H9 (cell line): ENCODE results near the gene INPP5J. TPM values are rescaled to one million over a fixed set of nuclear protein-coding genes. Genes with fewer than 3 reads are reported as not detected.
A peak's percentile ranks its signal among the peaks of the same experiment; 100 is the strongest.

Experiments used
- DNase-seq: peaks from one replicate; pipeline ENCODE4 v3.0.0-alpha.2; 2017
- H2AFZ ChIP-seq: one replicate; pipeline ENCODE4 v1.6.1; 2013; ENCODE audit warnings: mild to moderate bottlenecking, low read length, control low read depth, moderate library complexity
- H2AK5ac ChIP-seq: 2 replicates; pipeline ENCODE4 v1.6.1; 2013; ENCODE audit warnings: low read length, control low read depth, mixed read lengths; ENCODE audit not compliant: insufficient read length
- H2BK120ac ChIP-seq: one replicate; pipeline ENCODE4 v1.6.1; 2013; ENCODE audit warnings: low read depth, mild to moderate bottlenecking, low read length, control low read depth, inconsistent platforms; ENCODE audit not compliant: poor library complexity, severe bottlenecking
- H2BK12ac ChIP-seq: 2 replicates; pipeline ENCODE4 v1.6.1; 2013; ENCODE audit warnings: low read length, control low read depth, mixed read lengths, low read depth; ENCODE audit not compliant: insufficient read length
- H2BK15ac ChIP-seq: 2 replicates; pipeline ENCODE4 v1.6.1; 2013; ENCODE audit warnings: low read depth, low read length, control low read depth
- H2BK20ac ChIP-seq: one replicate; pipeline ENCODE4 v1.6.1; 2013; ENCODE audit warnings: low read depth, mild to moderate bottlenecking, low read length, control low read depth, inconsistent platforms; ENCODE audit not compliant: poor library complexity, severe bottlenecking
- H2BK5ac ChIP-seq: 2 replicates; pipeline ENCODE4 v1.6.1; 2013; ENCODE audit warnings: low read length, control low read depth, mixed read lengths; ENCODE audit not compliant: insufficient read length
- H3K14ac ChIP-seq: 2 replicates; pipeline ENCODE4 v1.6.1; 2013; ENCODE audit warnings: low read length, control low read depth; ENCODE audit not compliant: insufficient read depth
- H3K18ac ChIP-seq: 2 replicates; pipeline ENCODE4 v1.6.1; 2013; ENCODE audit warnings: low read depth, mild to moderate bottlenecking, mixed read lengths, low read length, control low read depth; ENCODE audit not compliant: insufficient read length
- H3K23ac ChIP-seq: 2 replicates; pipeline ENCODE4 v1.6.1; 2013; ENCODE audit warnings: low read length, control low read depth, mixed read lengths, low read depth; ENCODE audit not compliant: insufficient read length
- H3K23me2 ChIP-seq: 2 replicates; pipeline ENCODE4 v1.6.1; 2013; ENCODE audit warnings: low read depth, mild to moderate bottlenecking, mixed read lengths, low read length, control low read depth; ENCODE audit not compliant: insufficient read length, poor library complexity, severe bottlenecking
- H3K27ac ChIP-seq: 2 replicates; pipeline ENCODE4 v1.5.1; 2013; ENCODE audit warnings: low read length, control low read depth, mixed read lengths, low read depth; ENCODE audit not compliant: insufficient read length
- H3K27me3 ChIP-seq: 2 replicates; pipeline ENCODE4 v1.6.1; 2013; ENCODE audit warnings: low read length, control low read depth, inconsistent platforms; ENCODE audit not compliant: insufficient read depth
- H3K4ac ChIP-seq: 2 replicates; pipeline ENCODE4 v1.6.1; 2013; ENCODE audit warnings: low read depth, mild to moderate bottlenecking, control low read depth, inconsistent platforms, low read length, moderate library complexity
- H3K4me1 ChIP-seq: 2 replicates; pipeline ENCODE4 v1.6.1; 2013; ENCODE audit warnings: low read length, control low read depth, inconsistent platforms; ENCODE audit not compliant: insufficient read depth
- H3K4me2 ChIP-seq: 2 replicates; pipeline ENCODE4 v1.6.1; 2013; ENCODE audit warnings: low read length, control low read depth, mixed read lengths; ENCODE audit not compliant: insufficient read length, insufficient read depth
- H3K56ac ChIP-seq: 2 replicates; pipeline ENCODE4 v1.6.1; 2013; ENCODE audit warnings: low read depth, mild to moderate bottlenecking, mixed read lengths, low read length, control low read depth; ENCODE audit not compliant: insufficient read length
- H3K79me1 ChIP-seq: 2 replicates; pipeline ENCODE4 v1.6.1; 2013; ENCODE audit warnings: low read depth, mild to moderate bottlenecking, moderate library complexity, low read length, control low read depth, inconsistent platforms; ENCODE audit not compliant: insufficient read depth, poor library complexity, severe bottlenecking
- H3K79me2 ChIP-seq: 2 replicates; pipeline ENCODE4 v1.6.1; 2013; ENCODE audit warnings: low read length, control low read depth, inconsistent platforms; ENCODE audit not compliant: insufficient read depth
- H3K9ac ChIP-seq: 2 replicates; pipeline ENCODE4 v1.6.1; 2013; ENCODE audit warnings: low read length, control low read depth, mixed read lengths; ENCODE audit not compliant: insufficient read length; ENCODE audit errors: extremely low read depth
- H3K9me3 ChIP-seq: one replicate; pipeline ENCODE4 v1.6.1; 2013; ENCODE audit warnings: low read depth, low read length, inconsistent platforms; ENCODE audit not compliant: control insufficient read depth
- H3T11ph ChIP-seq: one replicate; pipeline ENCODE4 v1.6.1; 2013; ENCODE audit warnings: mild to moderate bottlenecking, low read length, control low read depth, inconsistent platforms
- H4K20me1 ChIP-seq: one replicate; pipeline ENCODE4 v1.6.1; 2013; ENCODE audit not compliant: control insufficient read depth, insufficient read length, insufficient read depth
- H4K5ac ChIP-seq: 2 replicates; pipeline ENCODE4 v1.6.1; 2013; ENCODE audit warnings: low read depth, mild to moderate bottlenecking, mixed read lengths, low read length, control low read depth; ENCODE audit not compliant: insufficient read length
- H4K8ac ChIP-seq: replicated peaks from 2 replicates; pipeline ENCODE4 v1.6.1; 2013; ENCODE audit warnings: low read length, control low read depth, mixed read lengths, low read depth; ENCODE audit not compliant: insufficient read length
- H4K91ac ChIP-seq: 2 replicates; pipeline ENCODE4 v1.6.1; 2013; ENCODE audit warnings: low read depth, mild to moderate bottlenecking, moderate library complexity, mixed read lengths, low read length, control low read depth; ENCODE audit not compliant: insufficient read length
- H3K27ac Mint-ChIP-seq, 3 experiments: 2 replicates in 2 of 3; 3 replicates in 1 of 3; pipeline ENCODE4 v1.8.0; 2020 to 2021; ENCODE audit warnings: mixed read lengths in 3 of 3, mild to moderate bottlenecking in 1 of 3, moderate library complexity in 1 of 3
- H3K27me3 Mint-ChIP-seq: 2 replicates; pipeline ENCODE4 v1.8.0; 2021; ENCODE audit warnings: low read depth, mild to moderate bottlenecking, moderate library complexity, mixed read lengths
- H3K36me3 Mint-ChIP-seq, 3 experiments: 2 replicates in 2 of 3; 3 replicates in 1 of 3; pipeline ENCODE4 v1.8.0; 2020 to 2021; ENCODE audit warnings: low read depth in 3 of 3, mixed read lengths in 3 of 3; ENCODE audit not compliant: insufficient read depth in 1 of 3
- H3K4me1 Mint-ChIP-seq, 2 experiments: 2 replicates each; pipeline ENCODE4 v1.8.0; 2020; ENCODE audit warnings: mixed read lengths in 2 of 2
- H3K4me3 Mint-ChIP-seq, 2 experiments: 2 replicates in 1 of 2; 3 replicates in 1 of 2; pipeline ENCODE4 v1.8.0; 2020 to 2021; ENCODE audit warnings: mild to moderate bottlenecking in 2 of 2, mixed read lengths in 2 of 2, moderate library complexity in 1 of 2
- H3K9me3 Mint-ChIP-seq, 2 experiments: 2 replicates in 1 of 2; 3 replicates in 1 of 2; pipeline ENCODE4 v1.8.0; 2020; ENCODE audit warnings: mild to moderate bottlenecking in 2 of 2, mixed read lengths in 2 of 2, moderate library complexity in 1 of 2
- CTCF ChIP-seq: fragments of 200-600 bp; sonication (generic); conservative IDR thresholded peaks from 3 replicates; pipeline ENCODE4 v1.8.0; 2021; ENCODE audit warnings: antibody characterized with exemption, mild to moderate bottlenecking
- WGBS: extraction: QIAGEN DNeasy Blood & Tissue Kit; methylation state at CpG from one replicate; pipeline ENCODE4 v1.1.7; 2013; ENCODE audit warnings: missing lambda C conversion rate, low lambda C conversion rate, mixed read lengths; ENCODE audit not compliant: insufficient read length; ENCODE audit errors: extremely low coverage; 5-methylcytosine and 5-hydroxymethylcytosine counted together
- total RNA-seq: library from RNA; stranded (reverse); gene quantifications from 2 replicates; pipeline ENCODE4 v1.2.1, GENCODE V29; 2021

Gene INPP5J
- total RNA-seq, 1 experiment from 2014 or later, result 4.9 TPM

GRCh38 chr22:31123292-31123602 is 481 bp downstream of the INPP5J start:
- no peak for DNase-seq
- H3K79me2 ChIP-seq, result no peaks in the 10 kb centered on the region
- no CpG with 5 or more reads among the region's 4 CpGs for WGBS

More at GRCh38 chr22:31123292-31123602, 481 bp downstream of the INPP5J start:
- no peak overlapping the region for H3K4ac ChIP-seq
- no peak overlapping the region for H3K56ac ChIP-seq
- no peak overlapping the region for H3K27ac ChIP-seq
- no peaks in the 10 kb centered on the region for H3K9me3 Mint-ChIP-seq
- H3K4me1 ChIP-seq, result peaks cover 7% of the 10 kb centered on the region
- H3K9ac ChIP-seq, result no peak overlapping the region
- 0 out of 2 replicates have a peak overlapping the region, but pooled peaks have one; percentile 64 for H3K14ac ChIP-seq
- peak overlapping the region; percentile 60 to 71 for H3K4me3 Mint-ChIP-seq
- no peak overlapping the region for H2AFZ ChIP-seq
- no peaks in the 10 kb centered on the region for H3K79me1 ChIP-seq
- no peak overlapping the region for H3K23ac ChIP-seq
- H3K4me2 ChIP-seq, result peak overlapping the region; percentile 30
- peaks cover 30 to 45% of the 10 kb centered on the region in 2 experiments for H3K4me1 Mint-ChIP-seq
- TF ChIP-seq CTCF, result no peak
- H3K36me3 Mint-ChIP-seq, result no peaks in the 10 kb centered on the region
- no peak overlapping the region for H2BK15ac ChIP-seq
- H4K8ac ChIP-seq, result no peak overlapping the region
- no peak overlapping the region for H2BK20ac ChIP-seq
- H3K9me3 ChIP-seq, result no peaks in the 10 kb centered on the region
- peak overlapping the region; percentile 49 for H3K18ac ChIP-seq
- no peak overlapping the region for H4K5ac ChIP-seq
- no peaks in the 10 kb centered on the region for H3K27me3 ChIP-seq
- H3K27me3 Mint-ChIP-seq, result peaks cover 12% of the 10 kb centered on the region
- H2BK120ac ChIP-seq, result no peak overlapping the region
- H3K23me2 ChIP-seq, result no peaks in the 10 kb centered on the region
- H4K91ac ChIP-seq, result no peak overlapping the region
- no peak overlapping the region for H2BK5ac ChIP-seq
- no peak overlapping the region for H3T11ph ChIP-seq
- H2BK12ac ChIP-seq, result no peak overlapping the region
- H2AK5ac ChIP-seq, result no peak overlapping the region
- H4K20me1 ChIP-seq, result no peaks in the 10 kb centered on the region
- H3K27ac Mint-ChIP-seq, result no peak overlapping the region
